ENCODE measurements around the gene NWD2. TPM values are rescaled to one million over a fixed set of nuclear protein-coding genes. Genes with fewer than 3 reads are reported as not detected.

The NWD2 gene
- total and polyA plus RNA-seq, 4 donors, result 0.17 TPM; not detected in 3

DNA sequence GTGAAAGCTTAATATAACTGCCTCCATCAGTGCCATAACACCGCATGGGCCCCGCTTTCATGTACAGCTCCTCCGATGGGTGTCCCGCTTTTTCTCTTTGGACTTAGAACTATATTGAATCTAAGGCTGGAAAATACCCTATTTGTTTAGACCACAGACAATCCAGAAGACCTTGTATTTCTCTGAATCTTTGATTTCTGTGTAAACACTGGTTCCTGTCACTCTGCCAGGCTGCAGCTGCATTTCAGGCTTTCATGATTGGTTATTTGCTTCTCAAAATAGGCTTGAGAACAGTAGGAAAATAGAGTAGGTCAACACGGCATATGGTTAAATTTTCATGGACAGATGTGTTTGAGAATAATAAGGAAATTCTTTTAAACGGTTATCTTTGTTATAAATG lies 80.0 kb downstream of the NWD2 start:
- TF ChIP-seq, protein P1, sequence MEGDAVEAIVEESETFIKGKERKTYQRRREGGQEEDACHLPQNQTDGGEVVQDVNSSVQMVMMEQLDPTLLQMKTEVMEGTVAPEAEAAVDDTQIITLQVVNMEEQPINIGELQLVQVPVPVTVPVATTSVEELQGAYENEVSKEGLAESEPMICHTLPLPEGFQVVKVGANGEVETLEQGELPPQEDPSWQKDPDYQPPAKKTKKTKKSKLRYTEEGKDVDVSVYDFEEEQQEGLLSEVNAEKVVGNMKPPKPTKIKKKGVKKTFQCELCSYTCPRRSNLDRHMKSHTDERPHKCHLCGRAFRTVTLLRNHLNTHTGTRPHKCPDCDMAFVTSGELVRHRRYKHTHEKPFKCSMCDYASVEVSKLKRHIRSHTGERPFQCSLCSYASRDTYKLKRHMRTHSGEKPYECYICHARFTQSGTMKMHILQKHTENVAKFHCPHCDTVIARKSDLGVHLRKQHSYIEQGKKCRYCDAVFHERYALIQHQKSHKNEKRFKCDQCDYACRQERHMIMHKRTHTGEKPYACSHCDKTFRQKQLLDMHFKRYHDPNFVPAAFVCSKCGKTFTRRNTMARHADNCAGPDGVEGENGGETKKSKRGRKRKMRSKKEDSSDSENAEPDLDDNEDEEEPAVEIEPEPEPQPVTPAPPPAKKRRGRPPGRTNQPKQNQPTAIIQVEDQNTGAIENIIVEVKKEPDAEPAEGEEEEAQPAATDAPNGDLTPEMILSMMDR (IDR thresholded peaks at IDR 0.05; ENCODE audit: control extremely low read depth, extremely low read depth), result no peak
- no peak overlapping the region for H3K9ac ChIP-seq (ENCODE audit: insufficient read depth in 1 of 2, low read length in 2 of 2)
- no peak for ATAC-seq (ENCODE audit: insufficient read depth, low FRiP score)
- H3K4me1 ChIP-seq (ENCODE audit: control insufficient read depth in 5 of 5, insufficient read depth in 5 of 5, low read length in 5 of 5), result peaks cover 0 to 5% (median 0%) of the 10 kb centered on the region in 5 donors
- 66 to 86% methylated on average over 6 of the region's 6 CpGs for WGBS, 2 donors
- peaks cover 0 to 3% (median 0%) of the 10 kb centered on the region in 3 donors for H3K27me3 ChIP-seq (ENCODE audit: control insufficient read depth in 3 of 3, insufficient read depth in 3 of 3, low read length in 2 of 3)
- no peak overlapping the region for H3K4me3 ChIP-seq
- H3K36me3 ChIP-seq (ENCODE audit: control insufficient read depth in 4 of 4, insufficient read depth in 4 of 4, low read length in 4 of 4), result no peaks in the 10 kb centered on the region
- H3K27ac ChIP-seq (ENCODE audit: low read depth in 1 of 2, low read length in 1 of 2), result no peak overlapping the region
- no peaks in the 10 kb centered on the region for H3K9me3 ChIP-seq (ENCODE audit: control insufficient read depth in 4 of 4, insufficient read depth in 3 of 4, low read length in 3 of 4)
- peak in 1 of 3 donors; percentile 22 for DNase-seq

DNA sequence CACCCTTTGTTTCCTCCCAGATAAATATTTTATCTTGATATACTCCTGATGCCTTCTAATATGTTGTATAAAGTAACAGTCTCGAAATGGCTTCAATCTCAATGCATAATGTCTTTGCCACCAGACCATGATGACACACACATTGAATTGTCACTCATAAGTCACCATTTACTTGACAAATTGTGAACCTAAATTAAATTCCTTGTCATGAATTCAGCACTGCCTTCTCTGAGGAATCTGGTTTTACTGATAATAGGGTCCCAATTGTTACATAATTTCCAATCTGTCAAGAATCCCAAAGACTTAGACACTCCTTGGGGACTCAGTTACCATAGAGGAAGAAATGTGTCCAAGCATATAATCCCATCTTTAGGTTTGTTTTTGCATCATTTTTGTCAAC lies 82.3 kb downstream of the NWD2 start:
- DNase-seq (no peak), ATAC-seq (ENCODE audit: insufficient read depth, low FRiP score) (no peak)
- Histone ChIP-seq H3K4me3 (no peak overlapping the region), H3K27me3 (ENCODE audit: control insufficient read depth in 3 of 3, insufficient read depth in 3 of 3, low read length in 2 of 3) (peaks cover 0 to 3% (median 0%) of the 10 kb centered on the region in 3 donors), H3K9ac (ENCODE audit: insufficient read depth in 1 of 2, low read length in 2 of 2) (no peak overlapping the region), H3K36me3 (ENCODE audit: control insufficient read depth in 4 of 4, insufficient read depth in 4 of 4, low read length in 4 of 4) (no peaks in the 10 kb centered on the region), H3K9me3 (ENCODE audit: control insufficient read depth in 4 of 4, insufficient read depth in 3 of 4, low read length in 3 of 4) (peaks cover 0 to 1% (median 0%) of the 10 kb centered on the region in 4 donors), H3K4me1 (ENCODE audit: control insufficient read depth in 5 of 5, insufficient read depth in 5 of 5, low read length in 5 of 5) (peaks cover 0 to 5% (median 0%) of the 10 kb centered on the region in 5 donors), H3K27ac (ENCODE audit: low read depth in 1 of 2, low read length in 1 of 2) (no peak overlapping the region)
- WGBS, 2 donors, result 65 to 97% methylated on average over 1 of the region's 1 CpG
- TF ChIP-seq, protein P1 (IDR thresholded peaks at IDR 0.05; ENCODE audit: control extremely low read depth, extremely low read depth), result no peak

DNA sequence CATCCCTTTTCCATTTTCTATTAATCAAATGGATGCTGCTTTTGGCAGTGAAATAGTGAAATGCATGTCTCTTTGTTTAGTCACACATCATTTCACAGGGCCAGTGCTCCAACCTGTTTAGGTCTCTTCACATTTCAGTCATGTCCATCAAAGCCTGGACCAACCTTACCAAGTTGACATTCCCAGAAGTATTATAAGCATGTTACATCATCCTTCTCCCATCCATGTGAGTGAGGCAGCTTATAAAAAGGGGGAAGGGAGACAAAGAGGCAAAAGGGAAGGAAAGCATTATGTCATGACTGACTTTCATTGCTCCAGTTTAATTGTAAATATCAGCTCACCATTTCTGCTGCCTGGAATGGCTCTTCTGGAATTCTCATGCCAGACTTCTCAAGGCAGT lies 94.4 kb downstream of the NWD2 start:
- TF ChIP-seq, protein P1 (IDR thresholded peaks at IDR 0.05; ENCODE audit: control extremely low read depth, extremely low read depth), result no peak
- DNase-seq, result no peak
- no peak overlapping the region for H3K27ac ChIP-seq (ENCODE audit: low read depth in 1 of 2, low read length in 1 of 2)

DNA sequence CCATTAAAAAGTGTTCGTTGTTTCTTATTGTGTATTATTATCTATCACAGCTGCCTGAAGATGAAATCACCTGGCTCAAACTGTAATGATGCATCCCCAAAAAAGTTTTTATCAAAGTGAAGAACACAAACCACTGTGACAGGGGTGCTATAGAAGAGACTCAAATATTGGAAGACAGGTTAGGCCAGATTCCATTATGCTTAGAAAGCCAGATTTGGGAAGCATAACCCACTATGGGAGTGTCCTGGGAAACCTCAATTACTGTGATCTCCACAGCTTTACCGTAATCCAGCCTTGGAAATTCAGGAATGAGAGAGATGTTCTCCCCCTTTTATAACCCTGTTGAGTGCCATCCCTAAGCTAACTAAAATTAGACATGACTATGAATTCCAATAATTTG lies 114.2 kb downstream of the NWD2 start:
- WGBS, 2 donors, result 94 to 95% methylated on average over 2 of the region's 2 CpGs

More for the DNA sequence above, 94.4 kb downstream of the NWD2 start:
- H3K27me3 ChIP-seq (ENCODE audit: control insufficient read depth in 3 of 3, insufficient read depth in 3 of 3, low read length in 2 of 3), result no peaks in the 10 kb centered on the region
- peaks cover 0 to 5% (median 0%) of the 10 kb centered on the region in 4 donors for H3K9me3 ChIP-seq (ENCODE audit: control insufficient read depth in 4 of 4, insufficient read depth in 3 of 4, low read length in 3 of 4)
- ATAC-seq (ENCODE audit: insufficient read depth, low FRiP score), result no peak
- H3K9ac ChIP-seq (ENCODE audit: insufficient read depth in 1 of 2, low read length in 2 of 2), result no peak overlapping the region
- H3K4me3 ChIP-seq, result no peak overlapping the region
- no peaks in the 10 kb centered on the region for H3K4me1 ChIP-seq (ENCODE audit: control insufficient read depth in 5 of 5, insufficient read depth in 5 of 5, low read length in 5 of 5)
- H3K36me3 ChIP-seq (ENCODE audit: control insufficient read depth in 4 of 4, insufficient read depth in 4 of 4, low read length in 4 of 4), result no peaks in the 10 kb centered on the region

More for the DNA sequence above, 114.2 kb downstream of the NWD2 start:
- H3K27me3 ChIP-seq (ENCODE audit: control insufficient read depth in 3 of 3, insufficient read depth in 3 of 3, low read length in 2 of 3), result no peaks in the 10 kb centered on the region
- TF ChIP-seq, protein P1 (IDR thresholded peaks at IDR 0.05; ENCODE audit: control extremely low read depth, extremely low read depth), result no peak
- no peaks in the 10 kb centered on the region for H3K36me3 ChIP-seq (ENCODE audit: control insufficient read depth in 4 of 4, insufficient read depth in 4 of 4, low read length in 4 of 4)
- no peaks in the 10 kb centered on the region for H3K4me1 ChIP-seq (ENCODE audit: control insufficient read depth in 5 of 5, insufficient read depth in 5 of 5, low read length in 5 of 5)
- no peak overlapping the region for H3K4me3 ChIP-seq
- H3K9me3 ChIP-seq (ENCODE audit: control insufficient read depth in 4 of 4, insufficient read depth in 3 of 4, low read length in 3 of 4), result no peaks in the 10 kb centered on the region
- ATAC-seq (ENCODE audit: insufficient read depth, low FRiP score) (no peak), DNase-seq (no peak)
- H3K9ac ChIP-seq (ENCODE audit: insufficient read depth in 1 of 2, low read length in 2 of 2), result no peak overlapping the region
- H3K27ac ChIP-seq (ENCODE audit: low read depth in 1 of 2, low read length in 1 of 2), result no peak overlapping the region
